NOMO-1 treated with DMSO at 0.1 percent for 48 hours (cell line): ENCODE data around the gene INO80.

Experiments used
- DNase-seq: peaks from one replicate; lab custom pipeline; 2025; ENCODE audit not compliant: unreplicated experiment; lab: John Stamatoyannopoulos, UW

Gene INO80

GRCh38 chr15:41043276-41043951 lies 72.7 kb downstream of the INO80 start:
- no peak for DNase-seq

GRCh38 chr15:41042851-41043250 lies 73.2 kb downstream of the INO80 start:
- no peak for DNase-seq

- no peak for DNase-seq
Observed at GRCh38 chr15:41039121-41039520, 77.0 kb downstream of the INO80 start.

GRCh38 chr15:41032079-41032328 lies 84.1 kb downstream of the INO80 start:
- no peak for DNase-seq

GRCh38 chr15:41031232-41032078 lies 84.6 kb downstream of the INO80 start:
- DNase-seq, result no peak

- DNase-seq, result no peak
Observed at GRCh38 chr15:41028853-41029252, 87.2 kb downstream of the INO80 start.

GRCh38 chr15:41025393-41025792 lies 90.7 kb downstream of the INO80 start:
- no peak for DNase-seq

GRCh38 chr15:41024885-41025284 lies 91.2 kb downstream of the INO80 start:
- no peak for DNase-seq

GRCh38 chr15:41024131-41024530 lies 91.9 kb downstream of the INO80 start:
- no peak for DNase-seq

GRCh38 chr15:41022487-41023090 lies 93.5 kb downstream of the INO80 start:
- DNase-seq, result peak; percentile 32

GRCh38 chr15:41020829-41021228 lies 95.3 kb downstream of the INO80 start:
- DNase-seq, result no peak

GRCh38 chr15:41020311-41020710 lies 95.8 kb downstream of the INO80 start:
- no peak for DNase-seq

- no peak for DNase-seq
Observed at GRCh38 chr15:41019174-41019573, 96.9 kb downstream of the INO80 start.

GRCh38 chr15:41018534-41018933 lies 97.5 kb downstream of the INO80 start:
- no peak for DNase-seq

- DNase-seq, result peak; percentile 52
Observed at GRCh38 chr15:41017066-41017735, 98.9 kb downstream of the INO80 start.

- DNase-seq, result peak; percentile 88
Observed at GRCh38 chr15:41013691-41014414, 102.2 kb downstream of the INO80 start.

- DNase-seq, result no peak
Observed at GRCh38 chr15:41011055-41011815, 104.8 kb downstream of the INO80 start.

GRCh38 chr15:41010345-41010744 lies 105.7 kb downstream of the INO80 start:
- no peak for DNase-seq

- DNase-seq, result no peak
Observed at GRCh38 chr15:41006479-41006878, 109.6 kb downstream of the INO80 start.

- DNase-seq, result no peak
Observed at GRCh38 chr15:41004490-41004889, 111.6 kb downstream of the INO80 start.
